IMR-90 (cell line): ENCODE results near the gene RFX4. TPM values are rescaled to one million over a fixed set of nuclear protein-coding genes. Genes with fewer than 3 reads are reported as not detected.

ENCODE experiments used
- ATAC-seq: fragments of 200-7000 bp; cut with Tn5 transposase; 2 replicates; pipeline ENCODE4 v1.9.1; 2020; ENCODE audit warnings: low read depth, mild to moderate bottlenecking, moderate library complexity
- BruUV-seq: library from RNA; stranded (reverse); fragments of 400-500 nt; replicated peaks from 2 replicates; lab custom pipeline; 2021; lab: Mats Ljungman, UMichigan
- CTCF ChIA-PET: fragments of 300-600 bp; formaldehyde crosslinking; extraction: SDS; loops from one replicate; lab custom pipeline; 2021; ENCODE audit warnings: antibody characterized with exemption; lab: Yijun Ruan, JAX
- POLR2A ChIA-PET: fragments of 300-600 bp; sonication (Branson Sonifier 250); formaldehyde crosslinking; loops from one replicate; lab custom pipeline; 2022; ENCODE audit warnings: antibody characterized with exemption; ENCODE audit not compliant: unreplicated experiment; lab: Charles Lee
- DNase-seq: peaks from one replicate; pipeline ENCODE4 v3.0.0; 2013
- H2AFZ ChIP-seq: replicated peaks from 2 replicates; pipeline ENCODE3; 2013; ENCODE audit warnings: low read length, mild to moderate bottlenecking; ENCODE audit not compliant: poor library complexity
- H2AK5ac ChIP-seq: 2 replicates; pipeline ENCODE4 v1.6.1; 2013; ENCODE audit warnings: low read depth, low read length, inconsistent platforms
- H2AK9ac ChIP-seq: replicated peaks from 2 replicates; pipeline ENCODE3; 2013; ENCODE audit warnings: mild to moderate bottlenecking, low read depth, low read length, moderate library complexity; ENCODE audit not compliant: poor library complexity
- H2BK120ac ChIP-seq: 2 replicates; pipeline ENCODE4 v1.6.1; 2013; ENCODE audit warnings: low read depth, low read length, inconsistent platforms
- H2BK15ac ChIP-seq: 3 replicates; pipeline ENCODE4 v1.6.1; 2013; ENCODE audit warnings: low read depth, low read length, inconsistent platforms
- H2BK20ac ChIP-seq: 2 replicates; pipeline ENCODE4 v1.6.1; 2013; ENCODE audit warnings: low read depth, mild to moderate bottlenecking, inconsistent platforms, low read length, moderate library complexity
- H2BK5ac ChIP-seq: 2 replicates; pipeline ENCODE4 v1.6.1; 2013; ENCODE audit warnings: mild to moderate bottlenecking, low read depth, low read length, inconsistent platforms; ENCODE audit not compliant: poor library complexity, severe bottlenecking
- H3K14ac ChIP-seq: replicated peaks from 2 replicates; pipeline ENCODE4 v1.6.1; 2013; ENCODE audit warnings: low read depth, low read length, inconsistent platforms
- H3K18ac ChIP-seq: 2 replicates; pipeline ENCODE4 v1.6.1; 2013; ENCODE audit warnings: low read depth, low read length, control low read depth
- H3K23ac ChIP-seq: 2 replicates; pipeline ENCODE4 v1.6.1; 2013; ENCODE audit warnings: low read depth, low read length, inconsistent platforms
- H3K27ac ChIP-seq: 2 replicates; pipeline ENCODE4 v1.5.1; 2013; ENCODE audit warnings: mild to moderate bottlenecking, control low read depth, low read length; ENCODE audit not compliant: insufficient read depth
- H3K27me3 ChIP-seq: 2 replicates; pipeline ENCODE4 v1.6.1; 2013; ENCODE audit warnings: low read length; ENCODE audit not compliant: control insufficient read depth, insufficient read depth
- H3K36me3 ChIP-seq: 2 replicates; pipeline ENCODE4 v1.6.1; 2013; ENCODE audit warnings: low read length, mixed read lengths; ENCODE audit not compliant: control insufficient read depth, insufficient read depth
- H3K4ac ChIP-seq: 2 replicates; pipeline ENCODE4 v1.6.1; 2013; ENCODE audit warnings: low read depth, low read length, inconsistent platforms
- H3K4me1 ChIP-seq: 2 replicates; pipeline ENCODE4 v1.6.1; 2013; ENCODE audit warnings: low read length, mixed read lengths; ENCODE audit not compliant: control insufficient read depth, insufficient read depth
- H3K4me2 ChIP-seq: 2 replicates; pipeline ENCODE4 v1.6.1; 2013; ENCODE audit warnings: low read depth, mild to moderate bottlenecking, control low read depth, low read length, moderate library complexity
- H3K4me3 ChIP-seq: 2 replicates; pipeline ENCODE4 v1.5.1; 2013; ENCODE audit warnings: low read depth, mild to moderate bottlenecking, control low read depth, low read length, moderate library complexity; ENCODE audit not compliant: insufficient read depth
- H3K56ac ChIP-seq: 2 replicates; pipeline ENCODE4 v1.6.1; 2013; ENCODE audit warnings: low read length, inconsistent platforms; ENCODE audit not compliant: insufficient read depth; ENCODE audit errors: extremely low read depth
- H3K79me1 ChIP-seq, 2 experiments: 2 replicates each; pipeline ENCODE4 v1.6.1; 2013; ENCODE audit warnings: low read length in 2 of 2, inconsistent platforms in 1 of 2, low read depth in 1 of 2
- H3K9ac ChIP-seq: 2 replicates; pipeline ENCODE4 v1.6.1; 2013; ENCODE audit warnings: low read depth, low read length, control low read depth
- H3K9me1 ChIP-seq: 2 replicates; pipeline ENCODE4 v1.6.1; 2013; ENCODE audit warnings: low read length, inconsistent platforms; ENCODE audit not compliant: insufficient read depth
- H3K9me3 ChIP-seq: 2 replicates; pipeline ENCODE4 v1.6.1; 2013; ENCODE audit warnings: low read length; ENCODE audit not compliant: control insufficient read depth, insufficient read depth
- H4K20me1 ChIP-seq: 2 replicates; pipeline ENCODE4 v1.6.1; 2013; ENCODE audit warnings: low read length, inconsistent platforms; ENCODE audit not compliant: insufficient read depth
- H4K5ac ChIP-seq: 2 replicates; pipeline ENCODE4 v1.6.1; 2013; ENCODE audit warnings: mild to moderate bottlenecking, low read depth, low read length, control low read depth
- H4K8ac ChIP-seq, 2 experiments: 2 replicates each; pipeline ENCODE4 v1.6.1; 2013; ENCODE audit warnings: low read depth in 2 of 2, low read length in 2 of 2, control low read depth in 1 of 2, inconsistent platforms in 1 of 2
- H4K91ac ChIP-seq: 2 replicates; pipeline ENCODE4 v1.6.1; 2013; ENCODE audit warnings: low read depth, low read length, inconsistent platforms; ENCODE audit not compliant: insufficient read depth
- BHLHE40 ChIP-seq: fragments of 150-350 bp; IDR thresholded peaks from 2 replicates; pipeline ENCODE4 v1.6.1; 2016; ENCODE audit warnings: mild to moderate bottlenecking, low read depth, low read length
- CEBPB ChIP-seq: IDR thresholded peaks from 2 replicates; pipeline ENCODE4 v1.6.1; 2012; ENCODE audit warnings: low read depth, low read length, improper control_type of control experiment
- CHD1 ChIP-seq: IDR thresholded peaks from 2 replicates; pipeline ENCODE4 v1.6.1; 2012; ENCODE audit warnings: low read depth, low read length, improper control_type of control experiment
- CTCF ChIP-seq: conservative IDR thresholded peaks from 2 replicates; pipeline ENCODE4 v1.5.1; 2012; ENCODE audit warnings: mild to moderate bottlenecking, low read depth, low read length, improper control_type of control experiment
- ELK1 ChIP-seq: fragments of 150-350 bp; IDR thresholded peaks from 2 replicates; pipeline ENCODE4 v1.6.1; 2016; ENCODE audit warnings: low read depth, mild to moderate bottlenecking, low read length, moderate library complexity, borderline replicate concordance
- FOS ChIP-seq: fragments of 150-350 bp; IDR thresholded peaks from 2 replicates; pipeline ENCODE4 v1.6.1; 2016; ENCODE audit warnings: low read depth, low read length
- MAFK ChIP-seq: IDR thresholded peaks from 2 replicates; pipeline ENCODE4 v1.6.1; 2012; ENCODE audit warnings: low read depth, low read length, improper control_type of control experiment
- MAZ ChIP-seq: IDR thresholded peaks from 2 replicates; pipeline ENCODE4 v1.6.1; 2012; ENCODE audit warnings: low read depth, mild to moderate bottlenecking, low read length, improper control_type of control experiment, moderate library complexity, borderline replicate concordance
- MXI1 ChIP-seq: IDR thresholded peaks from 2 replicates; pipeline ENCODE4 v1.6.1; 2012; ENCODE audit warnings: low read depth, mild to moderate bottlenecking, low read length, moderate library complexity, borderline replicate concordance
- NFE2L2 ChIP-seq: fragments of 150-350 bp; IDR thresholded peaks from 2 replicates; pipeline ENCODE4 v1.6.1; 2016; ENCODE audit warnings: low read depth, mild to moderate bottlenecking, low read length
- POLR2A ChIP-seq: IDR thresholded peaks from 2 replicates; pipeline ENCODE4 v1.6.1; 2012; ENCODE audit warnings: mild to moderate bottlenecking, low read depth, low read length
- RAD21 ChIP-seq: IDR thresholded peaks from 2 replicates; pipeline ENCODE4 v1.6.1; 2012; ENCODE audit warnings: low read length, improper control_type of control experiment
- RCOR1 ChIP-seq: IDR thresholded peaks from 2 replicates; pipeline ENCODE4 v1.6.1; 2012; ENCODE audit warnings: mild to moderate bottlenecking, low read length, improper control_type of control experiment; ENCODE audit not compliant: insufficient replicate concordance
- RFX5 ChIP-seq: IDR thresholded peaks from 2 replicates; pipeline ENCODE4 v1.8.0; 2012; ENCODE audit warnings: low read depth, mild to moderate bottlenecking, low read length, moderate library complexity
- SMC3 ChIP-seq: fragments of 150-350 bp; IDR thresholded peaks from 2 replicates; pipeline ENCODE4 v1.6.1; 2016; ENCODE audit warnings: low read depth, mild to moderate bottlenecking, antibody characterized with exemption, low read length, moderate library complexity
- USF2 ChIP-seq: fragments of 150-350 bp; IDR thresholded peaks from 2 replicates; pipeline ENCODE4 v1.6.1; 2017; ENCODE audit warnings: mild to moderate bottlenecking, antibody characterized with exemption, low read length, low read depth
- WGBS, 2 experiments: methylation state at CpG; one replicate each; pipeline versions ENCODE4 v1.1.5 to v1.1.7; 2013; ENCODE audit warnings: missing lambda C conversion rate in 2 of 2; ENCODE audit not compliant: insufficient read length in 1 of 2; ENCODE audit errors: extremely low coverage in 2 of 2; 5-methylcytosine and 5-hydroxymethylcytosine counted together
- dilution Hi-C: fragments of 300-500 bp; cut with HindIII; formaldehyde crosslinking; loops from one replicate; pipeline ENCODE4 v1.14.3; 2018; ENCODE audit warnings: low sequenced_read_pairs; ENCODE audit not compliant: unreplicated experiment
- in situ Hi-C: fragments of 300-500 bp; cut with MboI; formaldehyde crosslinking; loops from 3 replicates; pipeline ENCODE4 v1.14.3; 2019; ENCODE audit warnings: low sequenced_read_pairs, inconsistent platforms, mixed read lengths
- intact Hi-C: fragments of 100-400 bp; cut with micrococcal nuclease; formaldehyde crosslinking; loops from 2 replicates; pipeline ENCODE4 v1.10.0; 2022
- polyA plus RNA-seq, 3 experiments: library from polyadenylated mRNA; depleted of rRNA; stranded (reverse); fragments of >200 nt; gene quantifications; 2 replicates each; pipeline ENCODE4 v1.2.3, GENCODE V29; 2012; ENCODE audit warnings: low replicate concordance in 1 of 3
- total RNA-seq: library from RNA; depleted of rRNA; stranded (reverse); fragments of >200 nt; gene quantifications from 2 replicates; pipeline ENCODE4 v1.2.3, GENCODE V29; 2012

RFX4 gene
- total and polyA plus RNA-seq, 2 of the 4 experiments (the other 2 are of a cell fraction): not detected

- BruUV-seq: no TSS peak
- Histone ChIP-seq H3K9me1 (no peaks in the 10 kb centered on the region), H3K27me3 (peaks cover 3% of the 10 kb centered on the region; the same call in 1 of the 2 replicates), H2AK5ac (no peak overlapping the region), H3K56ac (no peak overlapping the region), H3K18ac (no peak overlapping the region), H3K79me1 (no peaks in the 10 kb centered on the region), H3K4me2 (no peak overlapping the region), H3K4me1 (no peaks in the 10 kb centered on the region), H3K36me3 (no peaks in the 10 kb centered on the region), H2BK5ac (no peak overlapping the region), H2AK9ac (no peak overlapping the region), H3K23ac (no peak overlapping the region), H3K9ac (no peak overlapping the region), H3K14ac (no peak overlapping the region), H3K4ac (no peak overlapping the region), H4K8ac (no peak overlapping the region), H4K91ac (no peak overlapping the region), H2BK120ac (no peak overlapping the region), H4K5ac (no peak overlapping the region), H4K20me1 (no peaks in the 10 kb centered on the region), H2BK15ac (no peak overlapping the region), H3K4me3 (no peak overlapping the region), H2AFZ (no peak overlapping the region), H3K27ac (no peak overlapping the region), H3K9me3 (no peaks in the 10 kb centered on the region), H2BK20ac (no peak overlapping the region)
- ChIA-PET CTCF (no interaction called here), POLR2A (no interaction called here)
- WGBS, 2 experiments: no CpG with 5 or more reads among the region's 1 CpG
- no peak for ATAC-seq
- in situ Hi-C loops (no loop called here), intact Hi-C loops (no loop called here), dilution Hi-C loops (no loop called here)
- TF ChIP-seq FOS (no peak), SMC3 (no peak), POLR2A (no peak), RFX5 (no peak), RAD21 (no peak), CHD1 (no peak), USF2 (no peak), NFE2L2 (no peak), RCOR1 (no peak), MAFK (no peak), MAZ (no peak), MXI1 (no peak), BHLHE40 (no peak), CTCF (no peak), ELK1 (no peak), CEBPB (no peak)
- DNase-seq: no peak
These were observed 139.1 kb downstream of the RFX4 start for GRCh38 chr12:106721915-106722314.
